GM18499 (cell line): Measurements from ENCODE around the gene GNG12.

Experiments
- ATAC-seq: cut with Tn5 transposase; IDR thresholded peaks from one replicate; pipeline ENCODE4 v1.9.1; 2021; ENCODE audit warnings: moderate number of reproducible peaks; ENCODE audit not compliant: insufficient read depth, unreplicated experiment

The GNG12 gene

GRCh38 chr1:67715819-67716218 is 117.4 kb downstream of the GNG12 start:
- ATAC-seq = no peak

GRCh38 chr1:67713057-67713846 is 120.0 kb downstream of the GNG12 start:
- no peak for ATAC-seq

- no peak for ATAC-seq
Measured at GRCh38 chr1:67711855-67712212, 121.4 kb downstream of the GNG12 start.

- ATAC-seq = no peak
Measured at GRCh38 chr1:67711158-67711854, 122.0 kb downstream of the GNG12 start.

GRCh38 chr1:67710417-67710816 is 122.8 kb downstream of the GNG12 start:
- no peak for ATAC-seq

- no peak for ATAC-seq
Measured at GRCh38 chr1:67708606-67709005, 124.7 kb downstream of the GNG12 start.

GRCh38 chr1:67705735-67706453 is 127.4 kb downstream of the GNG12 start:
- ATAC-seq = no peak

- no peak for ATAC-seq
Measured at GRCh38 chr1:67704351-67704750, 128.9 kb downstream of the GNG12 start.

- ATAC-seq = no peak
Measured at GRCh38 chr1:67701876-67702275, 131.4 kb downstream of the GNG12 start.

GRCh38 chr1:67700692-67701410 is 132.4 kb downstream of the GNG12 start:
- no peak for ATAC-seq

GRCh38 chr1:67700220-67700619 is 133.0 kb downstream of the GNG12 start:
- ATAC-seq = no peak

GRCh38 chr1:67696708-67697107 is 136.6 kb downstream of the GNG12 start:
- ATAC-seq = no peak

- no peak for ATAC-seq
Measured at GRCh38 chr1:67695963-67696362, 137.3 kb downstream of the GNG12 start.

- ATAC-seq = no peak
Measured at GRCh38 chr1:67691712-67692111, 141.6 kb downstream of the GNG12 start.

GRCh38 chr1:67690411-67690810 is 142.9 kb downstream of the GNG12 start:
- no peak for ATAC-seq

GRCh38 chr1:67690018-67690363 is 143.3 kb downstream of the GNG12 start:
- ATAC-seq = no peak

- no peak for ATAC-seq
Measured at GRCh38 chr1:67689267-67690017, 143.8 kb downstream of the GNG12 start.

GRCh38 chr1:67688526-67689219 is 144.6 kb downstream of the GNG12 start:
- no peak for ATAC-seq

GRCh38 chr1:67687649-67688048 is 145.6 kb downstream of the GNG12 start:
- no peak for ATAC-seq

- ATAC-seq = no peak
Measured at GRCh38 chr1:67687198-67687545, 146.1 kb downstream of the GNG12 start.
